B cell (primary cell): ENCODE data around the gene FLT3LG. TPM values are rescaled to one million over a fixed set of nuclear protein-coding genes. Genes with fewer than 3 reads are reported as not detected.
A peak's percentile ranks its signal among the peaks of the same experiment; 100 is the strongest.

Source experiments
- ATAC-seq: fragments of 200-7000 bp; cut with Tn5 transposase; one replicate; pipeline ENCODE4 v1.10.0; 2021; ENCODE audit warnings: low read depth, mild to moderate bottlenecking, moderate number of reproducible peaks, moderate library complexity
- CTCF ChIA-PET: fragments of 350-600 bp; sonication (Branson Sonifier 250); formaldehyde crosslinking; loops from one replicate; lab custom pipeline; 2021; ENCODE audit warnings: antibody characterized with exemption, inconsistent platforms; lab: Charles Lee
- POLR2A ChIA-PET: fragments of 350-600 bp; sonication (Branson Sonifier 250); formaldehyde crosslinking; loops from one replicate; lab custom pipeline; 2021; ENCODE audit warnings: antibody characterized with exemption; lab: Charles Lee
- DNase-seq: peaks from one replicate; pipeline ENCODE4 v3.0.0; 2013
- H2AFZ ChIP-seq: 2 replicates; pipeline ENCODE4 v1.6.1; 2012; ENCODE audit warnings: mild to moderate bottlenecking, low read depth, low read length; ENCODE audit not compliant: insufficient read depth, poor library complexity, severe bottlenecking
- H3K27ac ChIP-seq, 2 donors: 1 replicate in 1 of 2; 2 replicates in 1 of 2; pipeline ENCODE4 v1.5.1; 2012 to 2013; ENCODE audit warnings: low read length in 2 of 2, mild to moderate bottlenecking in 2 of 2, moderate library complexity in 1 of 2
- H3K27me3 ChIP-seq, 4 experiments: fragments of 200-600 bp in 1 of 4; sonication (generic) in 1 of 4; replicated peaks in 1 of 4; 1 replicate in 2 of 4; 2 replicates in 2 of 4; pipeline versions ENCODE4 v1.6.1 to v1.7.0; 2013 to 2016; ENCODE audit warnings: low read length in 3 of 4, mild to moderate bottlenecking in 2 of 4, mixed read lengths in 1 of 4, moderate library complexity in 1 of 4; ENCODE audit not compliant: insufficient read depth in 4 of 4, control insufficient read depth in 3 of 4; ENCODE audit errors: control extremely low read depth in 1 of 4
- H3K36me3 ChIP-seq, 2 experiments: replicated peaks in 1 of 2; 1 replicate in 1 of 2; 2 replicates in 1 of 2; pipeline versions ENCODE4 v1.6.1 to v1.7.1; 2013; ENCODE audit warnings: low read length in 1 of 2; ENCODE audit not compliant: insufficient read depth in 2 of 2, control insufficient read depth in 1 of 2; ENCODE audit errors: control extremely low read depth in 1 of 2, extremely low read depth in 1 of 2
- H3K4me1 ChIP-seq, 2 donors: fragments of 200-600 bp in 1 of 2; sonication (generic) in 1 of 2; 1 replicate in 1 of 2; 2 replicates in 1 of 2; pipeline versions ENCODE4 v1.5.1 to v1.6.1; 2013 to 2017; ENCODE audit warnings: low read length in 2 of 2; ENCODE audit not compliant: control insufficient read depth in 2 of 2, insufficient read depth in 2 of 2
- H3K4me2 ChIP-seq: replicated peaks from 2 replicates; pipeline ENCODE3; 2012; ENCODE audit warnings: mild to moderate bottlenecking, low read depth, low read length; ENCODE audit not compliant: poor library complexity, severe bottlenecking
- H3K4me3 ChIP-seq, 5 experiments: fragments of 200-600 bp in 1 of 5; sonication (generic) in 1 of 5; 1 replicate in 3 of 5; 2 replicates in 2 of 5; pipeline versions ENCODE4 v1.5.1 to v1.7.0; 2011 to 2016; ENCODE audit warnings: low read length in 4 of 5, mild to moderate bottlenecking in 4 of 5, low read depth in 2 of 5, control low read depth in 1 of 5, moderate library complexity in 1 of 5; ENCODE audit not compliant: insufficient read depth in 1 of 5; ENCODE audit errors: control extremely low read depth in 1 of 5, extremely low read depth in 1 of 5
- H3K79me2 ChIP-seq: fragments of 200-600 bp; sonication (generic); one replicate; pipeline ENCODE4 v1.6.0; 2016; ENCODE audit warnings: low read length; ENCODE audit not compliant: control insufficient read depth, insufficient read depth
- H3K9ac ChIP-seq: fragments of 200-600 bp; sonication (generic); 2 replicates; pipeline ENCODE4 v1.6.1; 2017; ENCODE audit warnings: mild to moderate bottlenecking, low read length, moderate library complexity
- H3K9me3 ChIP-seq, 3 donors: one replicate each; pipeline versions ENCODE4 v1.6.1 to v1.7.1; 2013; ENCODE audit warnings: low read length in 2 of 3; ENCODE audit not compliant: control insufficient read depth in 2 of 3, insufficient read depth in 1 of 3; ENCODE audit errors: control extremely low read depth in 1 of 3
- H4K20me1 ChIP-seq: 2 replicates; pipeline ENCODE4 v1.6.0; 2012; ENCODE audit warnings: mild to moderate bottlenecking, low read length; ENCODE audit not compliant: insufficient read depth, control insufficient read depth, poor library complexity, severe bottlenecking
- H3K27ac Mint-ChIP-seq: one replicate; pipeline ENCODE4 v1.8.0; 2021; ENCODE audit warnings: mixed read lengths
- H3K27me3 Mint-ChIP-seq: one replicate; pipeline ENCODE4 v1.8.0; 2021; ENCODE audit warnings: mixed read lengths
- H3K4me1 Mint-ChIP-seq: one replicate; pipeline ENCODE4 v1.8.0; 2021; ENCODE audit warnings: mixed read lengths
- H3K4me3 Mint-ChIP-seq: one replicate; pipeline ENCODE4 v1.8.0; 2021; ENCODE audit warnings: mixed read lengths
- H3K9me3 Mint-ChIP-seq: one replicate; pipeline ENCODE4 v1.8.0; 2022; ENCODE audit warnings: mixed read lengths; ENCODE audit not compliant: insufficient read depth
- CTCF ChIP-seq: fragments of 200-600 bp; IDR thresholded peaks from one replicate; pipeline ENCODE4 v1.8.0; 2022; ENCODE audit warnings: antibody characterized with exemption, mild to moderate bottlenecking
- EZH2 ChIP-seq: IDR thresholded peaks from 2 replicates; pipeline ENCODE4 v1.6.1; 2012; ENCODE audit warnings: borderline replicate concordance, low read depth, mild to moderate bottlenecking, moderate library complexity, low read length; ENCODE audit not compliant: insufficient read depth, poor library complexity, severe bottlenecking
- WGBS: methylation state at CpG from one replicate; pipeline ENCODE4 v1.1.5; 2013; ENCODE audit warnings: missing lambda C conversion rate; ENCODE audit not compliant: insufficient coverage; 5-methylcytosine and 5-hydroxymethylcytosine counted together
- intact Hi-C: fragments of 100-400 bp; cut with micrococcal nuclease; formaldehyde crosslinking; loops from one replicate; pipeline ENCODE4 v1.10.0; 2022
- polyA plus RNA-seq: library from polyadenylated mRNA; depleted of rRNA; stranded (reverse); fragments of >200 nt; gene quantifications from 2 replicates; pipeline ENCODE4 v1.2.3, GENCODE V29; 2012
- total RNA-seq, 2 donors: library from RNA; stranded (reverse); fragments of 120-200 nt in 1 of 2; gene quantifications; 1 replicate in 1 of 2; 2 replicates in 1 of 2; pipeline versions ENCODE4 v1.2.3 to v1.2.4, GENCODE V29; 2013 to 2022

Gene FLT3LG
- total and polyA plus RNA-seq, 2 donors (not counting 1 experiment from before 2014, with no cell fraction given), result 31.0 to 49.8 TPM

- Histone ChIP-seq H3K9me3 (peaks cover 0 to 42% (median 0%) of the 10 kb centered on the region in 3 donors), H4K20me1 (no peaks in the 10 kb centered on the region), H3K4me3 (no peak overlapping the region), H3K27ac (no peak overlapping the region), H3K4me2 (no peak overlapping the region), H3K36me3 (no peaks in the 10 kb centered on the region), H2AFZ (no peak overlapping the region), H3K4me1 (peaks cover 40 to 42% of the 10 kb centered on the region in 2 donors), H3K9ac (no peak overlapping the region), H3K79me2 (no peaks in the 10 kb centered on the region), H3K27me3 (peaks cover 2 to 90% (median 70%) of the 10 kb centered on the region in 4 experiments)
- ChIA-PET POLR2A (no interaction called here), CTCF (no interaction called here)
- intact Hi-C loops, result no loop called here
- ATAC-seq, result no peak
- 18% methylated on average over 1 of the region's 6 CpGs for WGBS
- Mint-ChIP-seq H3K27me3 (peaks cover 81% of the 10 kb centered on the region), H3K9me3 (no peaks in the 10 kb centered on the region), H3K4me3 (no peak overlapping the region), H3K4me1 (peaks cover 44% of the 10 kb centered on the region), H3K27ac (no peak overlapping the region)
- no peak for DNase-seq
- TF ChIP-seq EZH2, result no peak
- no peak for TF ChIP-seq CTCF
These were observed 35.8 kb upstream of the FLT3LG start for GRCh38 chr19:49438261-49438660.

- H3K36me3 ChIP-seq, result no peaks in the 10 kb centered on the region
- no peak overlapping the region for H3K27ac ChIP-seq
- no peak overlapping the region for H3K4me2 ChIP-seq
- no peaks in the 10 kb centered on the region for H3K79me2 ChIP-seq
- H3K9me3 ChIP-seq, result peaks cover 0 to 33% (median 0%) of the 10 kb centered on the region in 3 donors
- no peak overlapping the region for H3K4me3 ChIP-seq
- no peaks in the 10 kb centered on the region for H3K9me3 Mint-ChIP-seq
- TF ChIP-seq EZH2, result no peak
- TF ChIP-seq CTCF, result no peak
- H3K9ac ChIP-seq, result no peak overlapping the region
- H3K4me1 ChIP-seq, result peaks cover 28 to 42% of the 10 kb centered on the region in 2 donors
- 82% methylated on average over 1 of the region's 6 CpGs for WGBS
- peaks cover 2 to 75% (median 59%) of the 10 kb centered on the region in 4 experiments for H3K27me3 ChIP-seq
- ATAC-seq (no peak), DNase-seq (no peak)
- intact Hi-C loops, result no loop called here
- peaks cover 72% of the 10 kb centered on the region for H3K27me3 Mint-ChIP-seq
- peaks cover 49% of the 10 kb centered on the region for H3K4me1 Mint-ChIP-seq
- ChIA-PET POLR2A (no interaction called here), CTCF (interaction anchor here (0.7 to 1.6 kb wide), 3 partner anchors 48 to 139 kb away, joined by 3 to 4 read pairs (median 4); no protein-coding TSS in a partner anchor)
- no peak overlapping the region for H2AFZ ChIP-seq
- H4K20me1 ChIP-seq, result no peaks in the 10 kb centered on the region
- peak overlapping the region; percentile 32 for H3K4me3 Mint-ChIP-seq
- no peak overlapping the region for H3K27ac Mint-ChIP-seq
These were observed 34.2 kb upstream of the FLT3LG start for GRCh38 chr19:49439836-49440235.
